GM23338 (cell line): Measurements from ENCODE around the gene PDXDC1.

Source experiments
- EZH2 ChIP-seq: fragments of 200-600 bp; sonication (generic); IDR thresholded peaks from one replicate; pipeline ENCODE4 v1.8.0; 2017; ENCODE audit warnings: antibody characterized with exemption, mild to moderate bottlenecking, low read depth; ENCODE audit not compliant: unreplicated experiment
- EZH2phosphoT487 ChIP-seq: fragments of 200-600 bp; sonication (generic); IDR thresholded peaks from one replicate; pipeline ENCODE4 v1.8.1; 2018; ENCODE audit warnings: antibody characterized with exemption; ENCODE audit not compliant: unreplicated experiment
- POLR2AphosphoS5 ChIP-seq: IDR thresholded peaks from 2 replicates; pipeline ENCODE4 v1.6.1; 2016; ENCODE audit warnings: antibody characterized with exemption, low read depth
- TF ChIP-seq, protein P1 (sequence below), 2 experiments: fragments of 200-600 bp in 1 of 2; sonication (generic) in 1 of 2; conservative IDR thresholded peaks; 2 replicates each; pipeline versions ENCODE4 v1.5.1 to v1.6.1; 2016 to 2017; ENCODE audit warnings: antibody characterized with exemption in 2 of 2, low read depth in 2 of 2, mild to moderate bottlenecking in 2 of 2, moderate library complexity in 1 of 2
- TF ChIP-seq, protein P2 (sequence below): IDR thresholded peaks from 2 replicates; pipeline ENCODE4 v1.6.1; 2016; ENCODE audit warnings: antibody characterized with exemption
- TF ChIP-seq, protein P3 (sequence below): IDR thresholded peaks from one replicate; pipeline ENCODE4 v1.6.1; 2018; ENCODE audit warnings: antibody characterized with exemption; ENCODE audit not compliant: unreplicated experiment

DNA sequence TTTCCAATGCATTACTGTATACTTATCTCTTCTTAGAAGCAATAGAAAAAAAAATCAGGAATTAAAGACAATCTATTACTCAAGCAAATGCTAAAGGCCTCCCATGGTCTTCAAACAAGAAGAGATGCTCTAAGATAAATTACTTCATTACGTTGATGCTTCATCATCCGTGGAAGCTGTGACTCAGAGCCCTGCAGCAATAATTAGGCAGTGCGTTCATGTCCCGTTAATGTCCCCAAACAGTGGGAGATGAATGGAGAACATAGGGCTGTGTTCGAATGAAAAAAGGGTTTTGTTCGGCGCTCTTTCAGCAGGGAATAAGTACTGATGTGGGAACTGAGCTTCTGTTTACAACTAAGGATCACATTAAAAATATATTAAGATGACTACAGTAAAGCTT lies 15.9 kb upstream of the PDXDC1 start:
- TF ChIP-seq, protein P1, sequence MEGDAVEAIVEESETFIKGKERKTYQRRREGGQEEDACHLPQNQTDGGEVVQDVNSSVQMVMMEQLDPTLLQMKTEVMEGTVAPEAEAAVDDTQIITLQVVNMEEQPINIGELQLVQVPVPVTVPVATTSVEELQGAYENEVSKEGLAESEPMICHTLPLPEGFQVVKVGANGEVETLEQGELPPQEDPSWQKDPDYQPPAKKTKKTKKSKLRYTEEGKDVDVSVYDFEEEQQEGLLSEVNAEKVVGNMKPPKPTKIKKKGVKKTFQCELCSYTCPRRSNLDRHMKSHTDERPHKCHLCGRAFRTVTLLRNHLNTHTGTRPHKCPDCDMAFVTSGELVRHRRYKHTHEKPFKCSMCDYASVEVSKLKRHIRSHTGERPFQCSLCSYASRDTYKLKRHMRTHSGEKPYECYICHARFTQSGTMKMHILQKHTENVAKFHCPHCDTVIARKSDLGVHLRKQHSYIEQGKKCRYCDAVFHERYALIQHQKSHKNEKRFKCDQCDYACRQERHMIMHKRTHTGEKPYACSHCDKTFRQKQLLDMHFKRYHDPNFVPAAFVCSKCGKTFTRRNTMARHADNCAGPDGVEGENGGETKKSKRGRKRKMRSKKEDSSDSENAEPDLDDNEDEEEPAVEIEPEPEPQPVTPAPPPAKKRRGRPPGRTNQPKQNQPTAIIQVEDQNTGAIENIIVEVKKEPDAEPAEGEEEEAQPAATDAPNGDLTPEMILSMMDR (conservative IDR thresholded peaks at IDR 0.05; ENCODE audit: low read depth in 2 of 2): no peak
- TF ChIP-seq EZH2 (no peak), POLR2AphosphoS5 (no peak), EZH2phosphoT487 (no peak)
- TF ChIP-seq, protein P2, sequence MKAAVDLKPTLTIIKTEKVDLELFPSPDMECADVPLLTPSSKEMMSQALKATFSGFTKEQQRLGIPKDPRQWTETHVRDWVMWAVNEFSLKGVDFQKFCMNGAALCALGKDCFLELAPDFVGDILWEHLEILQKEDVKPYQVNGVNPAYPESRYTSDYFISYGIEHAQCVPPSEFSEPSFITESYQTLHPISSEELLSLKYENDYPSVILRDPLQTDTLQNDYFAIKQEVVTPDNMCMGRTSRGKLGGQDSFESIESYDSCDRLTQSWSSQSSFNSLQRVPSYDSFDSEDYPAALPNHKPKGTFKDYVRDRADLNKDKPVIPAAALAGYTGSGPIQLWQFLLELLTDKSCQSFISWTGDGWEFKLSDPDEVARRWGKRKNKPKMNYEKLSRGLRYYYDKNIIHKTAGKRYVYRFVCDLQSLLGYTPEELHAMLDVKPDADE: no peak
- TF ChIP-seq, protein P3, sequence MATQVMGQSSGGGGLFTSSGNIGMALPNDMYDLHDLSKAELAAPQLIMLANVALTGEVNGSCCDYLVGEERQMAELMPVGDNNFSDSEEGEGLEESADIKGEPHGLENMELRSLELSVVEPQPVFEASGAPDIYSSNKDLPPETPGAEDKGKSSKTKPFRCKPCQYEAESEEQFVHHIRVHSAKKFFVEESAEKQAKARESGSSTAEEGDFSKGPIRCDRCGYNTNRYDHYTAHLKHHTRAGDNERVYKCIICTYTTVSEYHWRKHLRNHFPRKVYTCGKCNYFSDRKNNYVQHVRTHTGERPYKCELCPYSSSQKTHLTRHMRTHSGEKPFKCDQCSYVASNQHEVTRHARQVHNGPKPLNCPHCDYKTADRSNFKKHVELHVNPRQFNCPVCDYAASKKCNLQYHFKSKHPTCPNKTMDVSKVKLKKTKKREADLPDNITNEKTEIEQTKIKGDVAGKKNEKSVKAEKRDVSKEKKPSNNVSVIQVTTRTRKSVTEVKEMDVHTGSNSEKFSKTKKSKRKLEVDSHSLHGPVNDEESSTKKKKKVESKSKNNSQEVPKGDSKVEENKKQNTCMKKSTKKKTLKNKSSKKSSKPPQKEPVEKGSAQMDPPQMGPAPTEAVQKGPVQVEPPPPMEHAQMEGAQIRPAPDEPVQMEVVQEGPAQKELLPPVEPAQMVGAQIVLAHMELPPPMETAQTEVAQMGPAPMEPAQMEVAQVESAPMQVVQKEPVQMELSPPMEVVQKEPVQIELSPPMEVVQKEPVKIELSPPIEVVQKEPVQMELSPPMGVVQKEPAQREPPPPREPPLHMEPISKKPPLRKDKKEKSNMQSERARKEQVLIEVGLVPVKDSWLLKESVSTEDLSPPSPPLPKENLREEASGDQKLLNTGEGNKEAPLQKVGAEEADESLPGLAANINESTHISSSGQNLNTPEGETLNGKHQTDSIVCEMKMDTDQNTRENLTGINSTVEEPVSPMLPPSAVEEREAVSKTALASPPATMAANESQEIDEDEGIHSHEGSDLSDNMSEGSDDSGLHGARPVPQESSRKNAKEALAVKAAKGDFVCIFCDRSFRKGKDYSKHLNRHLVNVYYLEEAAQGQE: no peak
